GM21360 (cell line): ENCODE data around the gene JPH4.
"Not testable (repeated sequence)": the region's sequence is repeated elsewhere in the genome, so short reads cannot be mapped to it uniquely, and the experiment has no call there.

Experiments
- ATAC-seq: cut with Tn5 transposase; IDR thresholded peaks from one replicate; pipeline ENCODE4 v1.9.1; 2021; ENCODE audit warnings: mild to moderate bottlenecking, moderate library complexity; ENCODE audit not compliant: unreplicated experiment

Gene JPH4

DNA sequence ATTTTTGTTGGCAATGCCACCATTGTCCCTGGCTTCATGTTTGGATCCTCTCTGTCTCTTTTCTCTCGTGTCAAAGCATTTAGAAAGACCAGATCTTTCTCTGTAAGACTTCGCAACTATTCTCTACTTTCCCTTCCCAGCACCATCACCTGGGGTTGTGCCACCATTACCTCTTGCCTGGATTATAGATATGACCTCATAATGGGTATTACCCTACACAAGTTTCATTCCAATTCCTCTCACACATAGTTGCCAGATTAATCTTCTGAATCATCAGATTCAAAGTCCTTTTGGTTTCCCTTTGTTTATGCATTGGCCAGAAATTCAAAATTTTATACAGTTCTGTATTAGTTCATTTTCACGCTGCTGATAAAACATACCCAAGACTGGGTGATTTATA, 30.4 kb upstream of the JPH4 start:
- no peak for ATAC-seq

DNA sequence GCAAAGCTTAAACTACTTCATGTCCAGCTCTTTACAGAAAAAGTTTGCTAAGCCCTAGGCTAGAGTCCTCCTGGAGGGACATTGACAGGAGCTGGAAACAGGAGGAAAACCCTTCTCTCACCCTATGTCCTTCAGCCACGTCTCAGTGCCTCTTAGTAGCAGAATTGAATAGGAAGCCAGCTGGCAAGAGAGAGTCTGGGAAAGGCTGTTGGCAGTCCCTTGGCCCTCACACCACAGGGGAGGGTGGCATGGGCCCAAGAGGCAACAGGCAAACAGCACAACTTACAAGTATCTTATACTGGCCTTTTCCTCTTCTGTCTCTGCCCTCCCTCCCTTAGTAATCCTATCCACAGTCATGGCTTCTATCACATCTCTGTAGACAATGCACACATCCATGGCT, 29.9 kb upstream of the JPH4 start:
- no peak for ATAC-seq

DNA sequence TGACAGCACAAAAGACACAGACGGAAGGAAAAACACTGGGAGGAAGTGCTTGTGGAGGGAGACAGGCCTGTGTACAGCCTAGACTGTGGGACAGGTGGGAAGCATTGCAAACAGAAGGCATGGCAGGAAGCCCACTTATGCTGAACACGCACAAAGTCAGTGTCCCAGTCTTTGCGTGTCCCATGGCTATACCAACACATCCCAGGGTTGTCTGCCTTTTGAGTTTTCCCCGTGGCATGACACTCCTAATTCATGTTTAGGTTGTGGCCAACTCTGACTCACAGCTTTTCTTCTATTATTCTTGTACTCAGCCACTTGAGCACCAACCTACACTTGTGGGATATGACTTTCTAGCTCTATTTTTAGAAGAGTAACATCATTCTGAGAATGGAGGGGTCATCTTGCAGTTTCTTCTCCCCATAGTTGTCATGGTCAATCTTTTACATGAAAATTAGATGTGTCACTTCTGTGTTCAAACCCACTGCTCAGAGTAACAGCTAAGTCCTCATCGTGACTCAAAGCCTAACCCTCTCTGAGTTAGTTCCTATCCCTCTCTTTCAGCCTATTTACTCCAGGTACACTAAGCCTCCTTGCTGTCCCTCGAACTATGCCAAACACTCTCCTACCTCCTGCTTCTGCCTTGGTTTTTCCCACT, 27.5 kb upstream of the JPH4 start:
- peak; percentile 86 for ATAC-seq

DNA sequence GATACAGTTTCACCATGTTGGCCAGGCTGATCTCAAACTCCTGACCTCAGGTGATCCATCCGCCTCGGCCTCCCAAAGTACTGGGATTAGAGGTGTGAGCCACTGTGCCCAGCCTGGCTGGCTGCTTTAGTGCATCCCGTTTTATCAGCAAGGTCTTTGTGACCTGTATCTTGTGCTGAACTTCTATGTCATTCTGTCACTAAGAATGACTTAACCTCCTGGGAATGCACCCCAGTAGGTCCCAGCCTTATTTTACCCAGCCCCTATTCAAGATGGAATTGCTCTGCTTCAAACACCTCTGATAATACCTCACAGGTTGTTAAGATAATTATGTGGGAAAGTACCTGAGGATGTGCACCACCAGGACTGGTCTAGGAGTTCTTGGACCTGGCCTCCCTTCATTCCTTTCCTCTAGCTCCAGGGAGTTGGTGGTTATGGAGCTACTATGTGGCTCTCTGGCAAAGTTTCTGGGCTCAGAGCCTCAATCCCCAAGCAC, 26.1 kb upstream of the JPH4 start:
- ATAC-seq, result no peak

DNA sequence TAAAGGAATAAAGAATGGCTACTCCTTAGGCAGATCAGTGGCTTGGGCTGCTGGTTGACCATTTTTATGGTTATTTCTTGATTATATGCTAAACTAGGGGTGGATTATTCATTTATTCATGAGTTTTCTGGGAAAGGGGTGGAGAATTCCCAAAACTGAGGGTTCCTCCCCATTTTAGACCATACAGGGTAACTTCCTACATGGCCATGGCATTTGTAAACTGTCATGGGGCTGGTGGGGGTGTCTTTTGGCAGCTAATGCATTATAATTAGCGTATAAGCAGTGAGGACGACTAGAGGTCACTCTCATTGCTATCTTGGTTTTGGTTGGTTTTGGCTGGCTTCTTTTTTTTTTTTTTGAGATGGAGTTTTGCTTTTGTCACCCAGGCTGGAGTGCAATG, 25.6 kb upstream of the JPH4 start:
- no peak for ATAC-seq

DNA sequence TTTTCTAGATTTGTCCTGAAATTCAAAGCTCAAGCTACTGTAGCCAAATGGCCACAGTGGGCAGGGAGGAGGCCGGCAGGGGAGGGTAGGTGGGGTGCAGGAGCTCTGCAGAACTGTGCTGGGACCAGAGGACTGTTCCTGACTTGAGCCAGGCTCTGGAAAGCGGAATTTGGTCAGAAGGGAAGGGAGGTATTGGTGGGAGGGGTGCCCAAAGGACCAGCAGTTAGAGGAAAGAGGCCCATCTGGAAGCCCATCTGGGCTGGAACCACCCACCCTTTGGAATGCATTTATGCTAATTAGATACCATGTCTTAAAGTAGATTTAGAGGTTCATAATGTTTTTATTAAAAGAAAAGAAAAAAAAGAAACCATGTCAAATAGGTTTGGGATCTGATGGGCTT, 24.5 kb upstream of the JPH4 start:
- no peak for ATAC-seq

DNA sequence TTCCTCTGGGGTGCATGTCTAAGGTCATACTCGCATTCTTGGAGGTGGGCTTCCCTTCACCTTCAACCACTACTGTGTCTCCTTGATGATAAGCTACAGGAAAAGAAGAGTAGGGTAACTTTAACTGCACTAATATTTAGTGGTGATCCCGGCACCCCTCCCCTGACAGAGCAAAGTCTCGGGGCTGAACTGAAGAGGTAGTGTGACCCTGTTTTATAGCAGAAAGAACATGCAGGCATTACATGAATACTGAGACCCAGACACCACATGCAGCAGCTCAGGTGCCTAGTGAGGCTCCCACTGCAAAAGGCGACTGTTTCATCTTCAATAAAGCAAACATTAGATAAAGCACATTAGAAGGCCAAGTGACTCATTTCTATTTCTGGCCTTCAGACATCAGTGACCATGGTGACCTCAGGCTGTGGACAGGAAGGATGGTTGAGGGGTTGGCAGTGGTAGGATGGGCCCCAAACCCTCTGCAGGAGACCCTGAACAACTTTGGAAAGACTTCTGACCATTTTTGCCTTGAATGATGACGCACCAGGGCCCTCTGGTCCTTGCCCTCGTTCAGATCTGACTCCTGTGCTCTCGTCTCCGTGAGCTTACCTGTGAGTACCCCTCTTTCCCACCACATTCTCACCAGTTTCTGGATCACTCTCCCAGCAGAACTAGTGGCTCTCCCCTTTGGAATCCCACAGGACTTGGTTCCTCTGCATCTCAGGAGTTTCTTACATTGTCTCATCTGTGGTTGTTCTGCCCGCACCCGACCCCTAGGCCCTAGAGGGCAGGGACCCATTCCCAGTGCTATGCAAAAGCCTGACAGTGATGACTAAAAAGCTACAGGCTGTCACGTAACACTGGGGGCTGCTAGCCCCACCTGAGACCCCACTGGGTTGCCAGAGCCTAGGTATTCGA, 23.8 kb upstream of the JPH4 start:
- ATAC-seq, result no peak

DNA sequence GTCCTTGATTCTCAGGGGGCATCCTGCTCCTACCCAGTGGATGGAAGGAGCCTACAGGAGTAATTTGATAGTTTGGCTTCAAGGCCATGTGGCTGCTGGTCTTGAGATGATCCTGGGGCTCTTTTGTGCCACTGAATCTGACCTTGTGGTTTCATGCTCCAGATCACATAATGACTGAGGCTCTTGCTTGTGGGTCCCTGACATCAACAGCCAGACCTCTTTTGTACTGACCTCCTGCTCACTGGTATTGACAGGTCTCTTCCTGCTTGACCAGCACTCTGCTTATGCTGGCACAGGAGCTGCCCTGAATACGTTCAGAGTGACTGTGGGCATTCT, 23.2 kb upstream of the JPH4 start:
- ATAC-seq, result no peak

DNA sequence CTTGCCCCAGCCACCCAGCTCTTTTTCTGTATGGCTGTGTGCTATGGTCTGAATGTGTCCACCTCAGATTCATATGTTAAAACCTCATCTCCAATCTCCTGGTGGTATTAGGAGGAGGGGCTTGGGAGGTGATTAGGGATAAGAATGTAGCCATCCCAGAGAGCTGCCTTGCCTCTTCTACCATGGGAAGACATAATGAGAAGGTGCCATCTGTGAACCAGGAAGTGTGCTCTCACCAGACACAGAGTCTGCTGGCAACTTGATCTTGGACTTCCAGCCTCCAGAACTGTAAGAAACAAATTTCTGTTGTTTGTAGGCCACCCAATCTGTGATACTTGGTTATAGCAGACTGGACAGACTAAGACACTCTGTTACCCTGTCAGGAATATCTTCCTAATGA, 22.8 kb upstream of the JPH4 start:
- ATAC-seq, result no peak

DNA sequence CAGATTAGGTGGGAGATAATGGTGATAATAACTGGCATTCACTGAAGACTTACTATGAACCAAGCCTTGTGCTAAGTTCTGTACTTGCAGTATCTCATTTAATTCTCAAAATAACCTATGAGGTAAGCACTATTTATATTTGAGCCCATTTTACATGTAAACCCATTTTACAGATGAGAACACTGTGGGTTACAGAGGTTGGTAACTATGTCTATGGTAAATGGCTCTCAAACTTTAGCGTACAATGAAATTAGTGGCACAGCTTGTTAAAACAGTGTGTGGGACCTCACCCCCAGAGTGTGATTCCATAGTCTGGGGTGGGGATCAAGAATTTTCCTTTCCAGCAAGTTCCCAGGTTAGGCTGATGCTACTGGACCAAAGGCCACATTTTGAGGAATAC, 22.2 kb upstream of the JPH4 start:
- ATAC-seq, result no peak

DNA sequence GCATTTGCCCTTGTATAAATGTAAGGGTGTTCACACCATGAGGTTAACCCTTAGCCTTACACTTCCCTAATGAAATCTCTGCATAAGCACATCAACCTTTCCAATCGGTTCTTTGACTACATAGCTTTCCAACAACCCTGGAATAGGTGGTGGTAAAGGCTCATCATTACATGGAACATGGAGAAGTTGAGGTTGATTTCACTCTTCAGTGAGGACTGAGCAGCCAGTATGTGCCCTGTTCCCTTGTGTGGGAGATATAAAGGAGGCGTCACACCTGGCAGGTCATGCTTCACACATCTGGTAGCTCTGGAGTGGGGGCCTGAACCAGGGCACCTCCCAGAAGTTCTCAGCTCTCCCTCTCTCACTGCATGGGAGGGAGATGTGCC, 21.7 kb upstream of the JPH4 start:
- ATAC-seq, result no peak

DNA sequence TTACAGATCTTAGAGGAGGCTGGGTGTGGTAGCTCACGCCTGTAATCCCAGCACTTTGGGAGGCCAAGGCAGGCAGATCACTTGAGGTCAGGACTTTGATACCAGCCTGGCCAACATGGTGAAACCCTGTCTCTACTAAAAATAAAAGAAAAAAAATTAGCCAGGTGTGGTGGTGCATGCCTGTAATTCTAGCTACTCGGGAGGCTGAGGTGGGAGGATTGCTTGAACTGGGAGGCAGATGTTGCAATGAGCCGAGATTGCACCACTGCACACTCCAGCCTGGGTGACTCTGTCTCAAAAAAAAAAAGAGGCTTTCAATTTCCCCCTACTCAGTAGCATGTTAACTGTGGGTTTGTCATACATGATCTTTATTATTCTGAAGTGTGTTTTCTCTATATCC, 15.6 kb upstream of the JPH4 start:
- not testable (repeated sequence) for ATAC-seq

DNA sequence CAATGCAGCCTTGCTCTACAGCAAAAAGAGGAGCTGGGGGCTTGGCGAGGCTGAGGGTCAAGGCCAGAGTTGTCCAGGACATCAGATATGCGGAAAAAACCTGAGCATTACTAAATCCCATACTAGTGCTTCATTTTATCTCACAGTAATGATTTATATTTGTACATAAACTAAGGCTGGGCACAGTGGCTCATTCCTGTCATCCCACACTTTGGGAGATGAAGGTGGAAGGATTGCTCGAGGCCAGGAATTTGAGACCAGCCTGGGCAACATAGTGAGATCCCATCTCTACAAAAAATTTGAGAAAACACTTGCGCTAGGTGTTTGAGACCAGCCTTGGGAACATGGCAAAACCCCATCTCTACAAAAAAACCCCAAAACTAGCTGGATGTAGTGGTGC, 11.6 kb upstream of the JPH4 start:
- no peak for ATAC-seq

DNA sequence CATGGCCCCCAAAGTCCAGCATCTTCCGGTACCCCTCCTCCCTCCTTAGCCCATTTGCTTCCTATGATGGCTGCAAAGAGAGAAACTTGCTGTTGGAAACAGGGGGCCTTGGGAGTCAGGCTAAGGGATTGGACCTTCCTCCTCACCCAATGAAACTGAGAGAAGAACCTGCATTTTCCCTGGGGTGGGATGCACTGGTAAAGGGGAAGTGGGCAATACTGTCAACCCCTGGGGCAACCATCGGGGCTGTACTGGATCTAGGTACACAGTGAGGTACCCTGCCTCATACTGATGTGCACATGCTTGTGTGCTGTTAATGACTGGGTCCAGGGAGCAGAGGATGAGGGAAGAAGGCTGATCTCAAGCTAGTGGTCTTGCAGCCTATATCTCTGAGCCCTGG, 11.0 kb upstream of the JPH4 start:
- ATAC-seq, result no peak

DNA sequence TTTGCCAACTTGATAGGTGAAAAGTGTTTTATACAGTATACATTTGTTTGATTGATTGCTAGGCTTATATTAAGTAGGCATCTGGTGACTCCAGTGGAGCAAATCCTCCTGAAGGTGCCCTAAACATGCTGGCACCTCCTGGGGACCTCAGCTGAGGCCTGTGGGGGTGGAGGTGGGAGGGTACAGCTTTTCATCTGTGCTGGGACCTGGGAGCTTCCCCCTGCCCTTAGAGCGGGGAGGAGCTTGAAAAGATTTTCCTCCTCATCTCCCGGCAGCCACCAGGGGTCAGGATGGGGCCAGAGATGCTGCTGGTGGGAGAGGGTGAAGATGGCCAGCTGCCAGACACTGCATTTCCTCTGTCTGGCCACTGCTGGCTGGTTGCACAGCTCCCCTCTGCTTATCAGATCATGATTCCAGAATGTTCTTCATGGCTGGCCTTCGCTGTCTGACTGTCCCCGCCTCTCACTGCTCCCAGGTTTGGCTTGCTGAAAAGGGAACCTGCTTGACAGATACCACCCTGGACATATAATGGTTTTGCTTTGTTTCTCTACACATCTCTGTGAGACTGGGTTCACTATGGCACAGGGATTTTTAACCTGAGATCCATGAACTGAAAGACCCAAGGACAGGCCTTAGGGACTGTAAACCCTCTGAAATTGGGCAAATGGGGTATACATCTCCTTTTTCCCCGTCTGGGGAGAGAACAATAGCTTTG, 10.5 kb upstream of the JPH4 start:
- peak; percentile 96 for ATAC-seq

DNA sequence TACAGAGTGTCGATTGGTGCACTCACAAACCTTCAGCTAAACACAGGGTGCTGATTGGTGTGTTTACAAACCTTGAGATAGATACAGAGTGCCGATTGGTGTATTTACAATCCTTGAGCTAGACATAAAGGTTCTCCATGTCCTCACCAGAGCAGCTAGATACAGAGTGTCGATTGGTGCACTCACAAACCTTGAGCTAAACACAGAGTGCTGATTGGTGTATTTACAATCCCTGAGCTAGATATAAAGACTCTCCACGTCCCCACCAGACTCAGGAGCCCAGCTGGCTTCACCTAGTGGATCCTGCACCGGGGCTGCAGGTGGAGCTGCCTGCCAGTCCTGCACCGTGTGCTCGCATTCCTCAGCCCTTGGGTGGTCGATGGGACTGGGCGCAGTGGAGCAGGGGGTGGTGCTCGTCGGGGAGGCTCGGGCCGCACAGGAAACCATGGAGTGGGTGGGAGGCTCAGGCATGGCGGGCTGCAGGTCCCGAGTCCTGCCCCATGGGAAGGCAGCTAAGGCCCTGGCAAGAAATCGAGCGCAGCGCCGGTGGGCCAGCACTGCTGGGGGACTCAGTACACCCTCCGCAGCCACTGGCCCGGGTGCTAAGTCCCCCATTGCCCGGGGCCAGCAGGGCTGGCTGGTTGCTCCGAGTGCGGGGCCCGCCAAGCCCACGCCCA, 6.1 kb upstream of the JPH4 start:
- ATAC-seq, result not testable (repeated sequence)

DNA sequence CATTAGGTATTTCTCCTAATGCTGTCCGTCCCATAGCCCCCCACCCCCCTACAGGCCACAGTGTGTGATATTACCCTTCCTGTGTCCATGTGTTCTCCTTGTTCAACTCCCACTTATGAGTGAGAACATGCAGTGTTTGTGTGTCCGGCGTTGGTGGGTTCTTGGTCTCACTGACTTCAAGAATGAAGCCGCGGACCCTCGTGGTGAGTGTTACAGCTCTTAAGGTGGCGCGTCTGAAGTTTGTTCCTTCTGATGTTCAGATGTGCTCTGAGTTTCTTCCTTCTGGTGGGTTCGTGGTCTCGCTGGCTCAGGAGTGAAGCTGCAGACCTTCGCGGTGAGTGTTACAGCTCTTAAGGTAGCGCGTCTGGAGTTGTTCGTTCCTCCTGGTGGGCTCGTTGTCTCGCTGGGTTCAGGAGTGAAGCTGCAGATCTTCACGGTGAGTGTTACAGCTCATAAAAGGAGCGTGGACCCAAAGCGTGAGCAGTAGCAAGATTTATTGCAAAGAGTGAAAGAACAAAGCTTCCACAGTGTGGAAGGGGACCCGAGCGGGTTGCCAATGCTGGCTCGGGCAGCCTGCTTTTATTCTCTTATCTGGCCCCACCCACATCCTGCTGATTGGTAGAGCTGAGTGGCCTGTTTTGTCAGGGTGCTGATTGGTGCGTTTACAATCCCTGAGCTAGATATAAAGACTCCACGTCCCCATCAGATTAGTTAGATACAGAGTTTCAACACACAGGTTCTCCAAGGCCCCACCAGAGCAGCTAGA, 5.4 kb upstream of the JPH4 start:
- not testable (repeated sequence) for ATAC-seq

DNA sequence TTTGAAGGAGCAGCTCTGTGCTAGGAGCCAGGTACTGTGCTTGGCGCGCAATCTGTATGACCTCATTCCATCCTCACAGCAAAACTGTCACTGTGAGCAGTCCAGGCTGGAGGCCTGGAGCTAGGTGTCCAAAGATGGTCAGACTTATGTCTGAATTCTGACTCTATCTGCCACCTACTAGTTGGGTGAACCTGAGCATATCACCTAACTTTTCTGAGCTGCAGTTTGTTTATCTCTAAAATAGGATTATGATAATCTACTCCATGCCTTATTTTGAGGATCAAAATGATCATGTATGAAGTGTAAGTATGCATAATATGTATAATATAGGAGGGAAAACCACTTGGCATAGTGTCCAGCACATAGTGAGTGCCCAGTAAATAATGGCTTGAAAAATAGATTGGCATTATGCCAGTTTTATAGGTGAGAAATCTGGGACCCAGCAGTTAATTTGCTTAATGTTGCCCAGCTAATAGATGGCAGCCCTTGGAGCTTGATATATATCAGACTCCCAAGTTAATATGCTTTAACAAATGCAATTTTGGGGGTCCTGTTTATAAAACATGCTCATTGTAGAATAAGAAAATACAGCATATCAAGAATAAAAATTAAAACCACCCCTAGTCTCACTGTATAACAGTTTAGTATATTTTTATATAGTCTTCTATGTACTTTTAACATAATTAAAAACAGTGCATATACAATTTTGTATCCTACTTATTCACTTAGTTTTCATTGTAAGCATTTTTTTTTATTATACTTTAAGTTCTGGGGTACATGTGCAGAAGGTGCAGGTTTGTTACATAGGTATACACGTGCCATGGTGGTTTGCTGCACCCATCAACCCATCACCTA, 4.5 kb upstream of the JPH4 start:
- ATAC-seq, result no peak

DNA sequence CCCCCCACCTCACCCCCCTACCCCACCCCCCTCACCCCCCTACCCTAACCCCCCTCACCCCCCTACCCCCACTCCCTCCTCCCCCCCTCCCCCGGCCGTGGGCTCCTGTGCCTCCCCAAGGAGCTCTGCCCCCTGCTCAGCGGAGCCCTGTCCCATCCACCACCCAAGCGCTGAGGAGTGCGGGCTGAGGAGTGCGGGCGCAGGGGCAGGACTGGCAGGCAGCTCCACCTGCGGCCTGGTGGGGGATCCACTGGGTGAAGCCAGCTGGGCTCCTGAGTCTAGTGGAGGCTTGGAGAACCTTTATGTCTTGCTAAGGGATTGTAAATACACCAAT, 2.3 kb upstream of the JPH4 start:
- no peak for ATAC-seq
